Mucosa of stomach (tissue), 1 donor: ENCODE results near the gene CRB2.
"Not testable (repeated sequence)": the region's sequence is repeated elsewhere in the genome, so short reads cannot be mapped to it uniquely, and the experiment has no call there.

Experiments
- H3K27me3 ChIP-seq: one replicate; pipeline ENCODE4 v1.7.0; 2013; ENCODE audit warnings: mild to moderate bottlenecking, low read length; ENCODE audit not compliant: control insufficient read depth, insufficient read depth
- H3K36me3 ChIP-seq: one replicate; pipeline ENCODE4 v1.7.0; 2013; ENCODE audit warnings: low read length; ENCODE audit not compliant: control insufficient read depth, insufficient read depth
- H3K4me1 ChIP-seq: one replicate; pipeline ENCODE4 v1.7.0; 2013; ENCODE audit warnings: mild to moderate bottlenecking, low read length; ENCODE audit not compliant: control insufficient read depth, insufficient read depth
- H3K4me3 ChIP-seq: one replicate; pipeline ENCODE4 v1.7.0; 2013; ENCODE audit warnings: low read length
- H3K9ac ChIP-seq: one replicate; pipeline ENCODE4 v1.7.0; 2013; ENCODE audit warnings: mild to moderate bottlenecking, low read length, moderate library complexity
- H3K9me3 ChIP-seq: one replicate; pipeline ENCODE4 v1.7.0; 2013; ENCODE audit warnings: mild to moderate bottlenecking, low read length, moderate library complexity; ENCODE audit not compliant: control insufficient read depth
- donor health status: Pancreatic carcinoma.

Gene CRB2

GRCh38 chr9:123320814-123321213 is 35.2 kb upstream of the CRB2 start:
- Histone ChIP-seq H3K9ac (no peak overlapping the region), H3K36me3 (no peaks in the 10 kb centered on the region), H3K4me1 (no peaks in the 10 kb centered on the region), H3K4me3 (no peak overlapping the region), H3K9me3 (no peaks in the 10 kb centered on the region), H3K27me3 (no peaks in the 10 kb centered on the region)

GRCh38 chr9:123321616-123322272 is 34.3 kb upstream of the CRB2 start:
- Histone ChIP-seq H3K4me3 (no peak overlapping the region), H3K9ac (no peak overlapping the region), H3K36me3 (no peaks in the 10 kb centered on the region), H3K4me1 (peaks cover 5% of the 10 kb centered on the region), H3K27me3 (no peaks in the 10 kb centered on the region), H3K9me3 (no peaks in the 10 kb centered on the region)

- peaks cover 12% of the 10 kb centered on the region for H3K4me1 ChIP-seq
- no peak overlapping the region for H3K9ac ChIP-seq
- H3K4me3 ChIP-seq = no peak overlapping the region
- H3K27me3 ChIP-seq = no peaks in the 10 kb centered on the region
- H3K9me3 ChIP-seq = no peaks in the 10 kb centered on the region
- H3K36me3 ChIP-seq = no peaks in the 10 kb centered on the region
Observed at GRCh38 chr9:123322273-123323195, 33.5 kb upstream of the CRB2 start.

GRCh38 chr9:123323196-123324013 is 32.6 kb upstream of the CRB2 start:
- no peaks in the 10 kb centered on the region for H3K27me3 ChIP-seq
- H3K4me1 ChIP-seq = peaks cover 19% of the 10 kb centered on the region
- no peak overlapping the region for H3K9ac ChIP-seq
- no peaks in the 10 kb centered on the region for H3K36me3 ChIP-seq
- no peaks in the 10 kb centered on the region for H3K9me3 ChIP-seq
- H3K4me3 ChIP-seq = no peak overlapping the region

GRCh38 chr9:123324767-123325183 is 31.2 kb upstream of the CRB2 start:
- no peaks in the 10 kb centered on the region for H3K9me3 ChIP-seq
- no peak overlapping the region for H3K9ac ChIP-seq
- no peaks in the 10 kb centered on the region for H3K36me3 ChIP-seq
- peaks cover 25% of the 10 kb centered on the region for H3K4me1 ChIP-seq
- no peak overlapping the region for H3K4me3 ChIP-seq
- no peaks in the 10 kb centered on the region for H3K27me3 ChIP-seq

- H3K4me1 ChIP-seq = peaks cover 31% of the 10 kb centered on the region
- no peaks in the 10 kb centered on the region for H3K36me3 ChIP-seq
- H3K9ac ChIP-seq = no peak overlapping the region
- H3K9me3 ChIP-seq = no peaks in the 10 kb centered on the region
- H3K27me3 ChIP-seq = no peaks in the 10 kb centered on the region
- H3K4me3 ChIP-seq = no peak overlapping the region
Observed at GRCh38 chr9:123326187-123326586, 29.8 kb upstream of the CRB2 start.

GRCh38 chr9:123326662-123327093 is 29.3 kb upstream of the CRB2 start:
- H3K4me1 ChIP-seq = peaks cover 31% of the 10 kb centered on the region
- no peak overlapping the region for H3K4me3 ChIP-seq
- no peaks in the 10 kb centered on the region for H3K9me3 ChIP-seq
- no peaks in the 10 kb centered on the region for H3K27me3 ChIP-seq
- no peaks in the 10 kb centered on the region for H3K36me3 ChIP-seq
- H3K9ac ChIP-seq = no peak overlapping the region

GRCh38 chr9:123327697-123328100 is 28.3 kb upstream of the CRB2 start:
- Histone ChIP-seq H3K27me3 (no peaks in the 10 kb centered on the region), H3K9me3 (no peaks in the 10 kb centered on the region), H3K4me1 (peaks cover 31% of the 10 kb centered on the region), H3K4me3 (no peak overlapping the region), H3K9ac (no peak overlapping the region), H3K36me3 (no peaks in the 10 kb centered on the region)

- Histone ChIP-seq H3K9me3 (no peaks in the 10 kb centered on the region), H3K4me1 (peaks cover 31% of the 10 kb centered on the region), H3K9ac (no peak overlapping the region), H3K4me3 (no peak overlapping the region), H3K27me3 (no peaks in the 10 kb centered on the region), H3K36me3 (no peaks in the 10 kb centered on the region)
Observed at GRCh38 chr9:123329329-123329955, 26.6 kb upstream of the CRB2 start.

- no peaks in the 10 kb centered on the region for H3K9me3 ChIP-seq
Observed at GRCh38 chr9:123331346-123332060, 24.5 kb upstream of the CRB2 start.

GRCh38 chr9:123333058-123333669 is 22.8 kb upstream of the CRB2 start:
- not testable (repeated sequence) for H3K36me3 ChIP-seq, H3K4me3 ChIP-seq, H3K9me3 ChIP-seq, H3K9ac ChIP-seq, H3K27me3 ChIP-seq
- peaks cover 31% of the 10 kb centered on the region for H3K4me1 ChIP-seq

More at GRCh38 chr9:123331346-123332060, 24.5 kb upstream of the CRB2 start:
- Histone ChIP-seq H3K36me3 (no peaks in the 10 kb centered on the region), H3K27me3 (no peaks in the 10 kb centered on the region), H3K4me3 (no peak overlapping the region), H3K4me1 (peaks cover 43% of the 10 kb centered on the region), H3K9ac (no peak overlapping the region)
